ENCODE data around the gene AHR. TPM values are rescaled to one million over a fixed set of nuclear protein-coding genes. Genes with fewer than 3 reads are reported as not detected.
A peak's percentile ranks its signal among the peaks of the same experiment; 100 is the strongest.

Gene AHR
- total and polyA plus RNA-seq, 4 donors = 22.8 to 413 (median 67.5) TPM

- H3K27me3 ChIP-seq (ENCODE audit: control insufficient read depth in 3 of 3, insufficient read depth in 3 of 3, low read length in 2 of 3) = no peaks in the 10 kb centered on the region
- ATAC-seq (ENCODE audit: insufficient read depth, low FRiP score) = peak; percentile 43
- peak overlapping the region in 1 of 2 donors; percentile 70 for H3K27ac ChIP-seq (ENCODE audit: low read depth in 1 of 2, low read length in 1 of 2)
- H3K4me1 ChIP-seq (ENCODE audit: control insufficient read depth in 5 of 5, insufficient read depth in 5 of 5, low read length in 5 of 5) = peaks cover 0 to 32% (median 21%) of the 10 kb centered on the region in 5 donors
- no peak for DNase-seq
- no peak overlapping the region for H3K9ac ChIP-seq (ENCODE audit: insufficient read depth in 1 of 2, low read length in 2 of 2)
- H3K9me3 ChIP-seq (ENCODE audit: control insufficient read depth in 4 of 4, insufficient read depth in 3 of 4, low read length in 3 of 4) = no peaks in the 10 kb centered on the region
- no peaks in the 10 kb centered on the region for H3K36me3 ChIP-seq (ENCODE audit: control insufficient read depth in 4 of 4, insufficient read depth in 4 of 4, low read length in 4 of 4)
- no peak overlapping the region for H3K4me3 ChIP-seq
- no peak for TF ChIP-seq CTCF (IDR thresholded peaks at IDR 0.05; ENCODE audit: control extremely low read depth, extremely low read depth)
Measured at GRCh38 chr7:17304926-17305325, 6.5 kb downstream of the AHR start.

- Histone ChIP-seq H3K27ac (ENCODE audit: low read depth in 1 of 2, low read length in 1 of 2) (peak overlapping the region; percentile 70 to 86), H3K9ac (ENCODE audit: insufficient read depth in 1 of 2, low read length in 2 of 2) (no peak overlapping the region), H3K4me1 (ENCODE audit: control insufficient read depth in 5 of 5, insufficient read depth in 5 of 5, low read length in 5 of 5) (peaks cover 0 to 32% (median 21%) of the 10 kb centered on the region in 5 donors), H3K36me3 (ENCODE audit: control insufficient read depth in 4 of 4, insufficient read depth in 4 of 4, low read length in 4 of 4) (peaks cover 0 to 2% (median 0%) of the 10 kb centered on the region in 4 donors), H3K4me3 (no peak overlapping the region), H3K27me3 (ENCODE audit: control insufficient read depth in 3 of 3, insufficient read depth in 3 of 3, low read length in 2 of 3) (no peaks in the 10 kb centered on the region), H3K9me3 (ENCODE audit: control insufficient read depth in 4 of 4, insufficient read depth in 3 of 4, low read length in 3 of 4) (no peaks in the 10 kb centered on the region)
- DNase-seq (no peak), ATAC-seq (ENCODE audit: insufficient read depth, low FRiP score) (no peak)
- TF ChIP-seq CTCF (IDR thresholded peaks at IDR 0.05; ENCODE audit: control extremely low read depth, extremely low read depth) = no peak
- 56 to 74% methylated on average over 6 of the region's 6 CpGs for WGBS, 2 donors
Measured at GRCh38 chr7:17305387-17306171, 7.1 kb downstream of the AHR start.

GRCh38 chr7:17307000-17307399 lies 8.5 kb downstream of the AHR start:
- Histone ChIP-seq H3K4me3 (no peak overlapping the region), H3K27ac (ENCODE audit: low read depth in 1 of 2, low read length in 1 of 2) (peak overlapping the region; percentile 61 to 73), H3K27me3 (ENCODE audit: control insufficient read depth in 3 of 3, insufficient read depth in 3 of 3, low read length in 2 of 3) (no peaks in the 10 kb centered on the region), H3K9me3 (ENCODE audit: control insufficient read depth in 4 of 4, insufficient read depth in 3 of 4, low read length in 3 of 4) (no peaks in the 10 kb centered on the region), H3K36me3 (ENCODE audit: control insufficient read depth in 4 of 4, insufficient read depth in 4 of 4, low read length in 4 of 4) (peaks cover 0 to 8% (median 2%) of the 10 kb centered on the region in 4 donors), H3K4me1 (ENCODE audit: control insufficient read depth in 5 of 5, insufficient read depth in 5 of 5, low read length in 5 of 5) (peaks cover 2 to 32% (median 21%) of the 10 kb centered on the region in 5 donors), H3K9ac (ENCODE audit: insufficient read depth in 1 of 2, low read length in 2 of 2) (no peak overlapping the region)
- TF ChIP-seq CTCF (IDR thresholded peaks at IDR 0.05; ENCODE audit: control extremely low read depth, extremely low read depth) = no peak
- DNase-seq (peak in 2 of 3 donors; percentile 47 to 63), ATAC-seq (ENCODE audit: insufficient read depth, low FRiP score) (no peak)
- 3 to 5% methylated on average over 1 of the region's 1 CpG for WGBS, 2 donors

All from lung (tissue), 12 donors.